Measurements from ENCODE around the gene KCNAB2.
A peak's percentile ranks its signal among the peaks of the same experiment; 100 is the strongest.

Gene KCNAB2

GRCh38 chr1:6030547-6031261 lies 15.0 kb upstream of the KCNAB2 start:
- no peak for DNase-seq (ENCODE audit: low spot score)

DNA sequence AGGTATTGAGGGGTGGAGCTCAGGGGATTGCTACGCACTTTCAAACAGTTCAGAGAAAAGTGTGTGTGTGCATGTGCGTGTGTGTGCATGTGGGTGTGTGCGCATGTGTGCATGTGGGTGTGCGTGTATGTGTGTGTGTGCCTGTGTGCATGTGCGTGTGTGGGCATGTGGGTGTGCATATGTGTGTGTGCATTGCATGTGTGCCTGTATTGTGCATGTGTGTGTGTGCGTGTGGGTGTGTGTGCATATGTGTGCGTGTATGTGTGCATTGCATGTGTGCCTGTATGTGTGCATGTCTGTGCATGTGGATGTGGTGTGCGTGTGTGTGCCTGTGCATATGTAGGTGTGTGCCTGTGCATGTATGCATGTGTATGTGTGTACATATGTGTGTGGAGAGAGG lies 12.6 kb upstream of the KCNAB2 start:
- DNase-seq (ENCODE audit: low spot score) = no peak

GRCh38 chr1:6033986-6034749 lies 11.5 kb upstream of the KCNAB2 start:
- DNase-seq (ENCODE audit: low spot score) = no peak

DNA sequence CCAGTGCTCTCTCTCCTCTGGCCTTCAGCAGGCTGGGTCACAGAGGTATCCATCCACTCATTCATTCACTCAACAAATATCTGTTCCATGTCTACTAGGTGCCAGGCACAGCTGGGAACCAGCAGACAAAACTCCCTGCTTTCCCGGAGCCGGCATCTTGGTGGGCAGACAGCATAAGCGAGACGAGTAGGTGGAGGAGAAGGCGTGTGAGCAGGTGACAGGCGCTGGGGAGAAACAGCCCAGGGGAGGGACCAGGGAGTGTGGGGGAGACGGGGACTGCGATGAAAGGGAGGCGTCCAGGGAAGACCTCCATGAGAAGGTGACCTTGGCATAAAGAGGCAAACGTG lies 11.0 kb upstream of the KCNAB2 start:
- no peak for DNase-seq (ENCODE audit: low spot score)

DNA sequence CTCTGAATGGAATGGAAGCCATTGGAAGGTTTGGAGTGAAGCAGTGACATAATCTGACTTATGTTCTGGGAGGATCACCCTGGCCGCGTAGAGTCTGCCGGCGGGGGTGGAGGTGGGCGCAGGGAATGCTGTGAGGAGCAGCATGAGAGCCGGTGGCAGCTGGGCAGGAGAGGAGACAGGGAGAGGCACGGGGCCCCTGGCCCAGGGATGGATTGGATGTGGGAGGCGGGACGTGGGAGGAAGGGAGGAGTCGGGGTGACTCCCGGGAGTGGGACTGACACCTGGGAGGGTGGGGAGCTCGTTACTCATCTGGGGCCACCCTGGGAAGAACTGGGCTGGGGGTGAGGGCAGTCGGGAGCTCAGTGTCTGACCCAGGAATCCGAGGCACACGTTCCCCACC lies 10.4 kb upstream of the KCNAB2 start:
- DNase-seq (ENCODE audit: low spot score) = no peak

DNA sequence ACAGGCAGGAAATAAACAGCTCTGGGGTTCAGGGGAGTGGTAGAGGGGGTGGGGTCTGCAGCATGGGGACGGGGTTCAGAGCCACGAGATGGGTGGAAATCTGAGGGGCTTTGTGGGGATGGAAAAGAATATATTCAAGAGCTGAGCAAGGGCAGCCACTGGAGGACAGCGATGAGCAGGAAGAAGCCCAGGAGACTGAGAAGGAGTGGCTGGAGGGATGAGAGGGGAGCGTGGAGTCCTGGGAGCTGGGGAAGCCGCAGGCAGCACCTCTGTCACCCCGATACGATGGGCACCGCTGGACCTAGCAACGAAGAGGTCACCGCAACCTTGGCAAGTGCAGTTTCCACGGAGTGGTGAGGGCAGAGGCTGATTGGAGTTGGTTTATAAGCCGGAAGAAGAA lies 10.0 kb upstream of the KCNAB2 start:
- no peak for DNase-seq (ENCODE audit: low spot score)

- no peak for DNase-seq (ENCODE audit: low spot score)
These were observed 8.3 kb upstream of the KCNAB2 start for GRCh38 chr1:6037338-6037762.

GRCh38 chr1:6038603-6039002 lies 7.1 kb upstream of the KCNAB2 start:
- no peak for DNase-seq (ENCODE audit: low spot score)

DNA sequence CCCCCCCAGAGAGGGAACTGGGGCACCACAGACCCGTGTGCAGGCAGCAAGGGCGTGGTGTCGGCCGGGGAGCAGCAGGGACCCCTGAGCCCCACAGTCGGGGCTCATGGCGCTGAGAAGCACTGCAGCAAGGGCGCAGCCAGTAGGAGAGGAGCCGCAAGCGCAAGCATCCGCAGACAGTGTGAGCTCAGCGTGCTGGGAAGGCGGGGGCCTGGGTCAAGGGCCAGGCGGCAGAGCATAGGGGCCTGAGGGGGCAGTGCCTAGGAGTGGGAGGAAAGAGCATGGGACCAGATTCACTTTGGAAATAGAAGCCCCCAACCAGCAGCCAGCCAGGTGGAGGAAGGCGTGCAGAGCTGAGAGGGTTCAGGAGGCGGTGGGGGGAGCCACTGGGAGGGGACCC lies 6.7 kb upstream of the KCNAB2 start:
- no peak for DNase-seq (ENCODE audit: low spot score)

DNA sequence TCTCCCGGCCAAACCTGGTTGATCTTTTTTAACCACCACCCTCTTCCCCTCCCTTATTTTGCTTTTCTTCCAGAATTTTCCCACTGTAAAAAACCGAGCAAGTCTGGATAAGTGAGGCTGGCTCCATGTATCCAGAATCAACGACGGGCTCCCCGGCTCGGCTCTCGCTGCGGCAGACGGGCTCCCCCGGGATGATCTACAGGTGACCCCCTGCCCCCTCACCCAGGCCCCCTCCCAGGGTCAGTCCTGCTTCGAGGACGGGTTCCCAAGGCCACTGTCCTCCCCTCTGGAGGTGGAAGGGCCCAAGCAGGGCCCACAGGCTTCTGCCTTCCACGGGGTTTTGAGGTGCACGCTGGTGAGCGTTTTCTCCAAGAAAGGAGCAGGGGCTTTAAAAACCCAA lies 5.2 kb upstream of the KCNAB2 start:
- DNase-seq (ENCODE audit: low spot score) = no peak

GRCh38 chr1:6040861-6041415 lies 4.8 kb upstream of the KCNAB2 start:
- DNase-seq (ENCODE audit: low spot score) = no peak

DNA sequence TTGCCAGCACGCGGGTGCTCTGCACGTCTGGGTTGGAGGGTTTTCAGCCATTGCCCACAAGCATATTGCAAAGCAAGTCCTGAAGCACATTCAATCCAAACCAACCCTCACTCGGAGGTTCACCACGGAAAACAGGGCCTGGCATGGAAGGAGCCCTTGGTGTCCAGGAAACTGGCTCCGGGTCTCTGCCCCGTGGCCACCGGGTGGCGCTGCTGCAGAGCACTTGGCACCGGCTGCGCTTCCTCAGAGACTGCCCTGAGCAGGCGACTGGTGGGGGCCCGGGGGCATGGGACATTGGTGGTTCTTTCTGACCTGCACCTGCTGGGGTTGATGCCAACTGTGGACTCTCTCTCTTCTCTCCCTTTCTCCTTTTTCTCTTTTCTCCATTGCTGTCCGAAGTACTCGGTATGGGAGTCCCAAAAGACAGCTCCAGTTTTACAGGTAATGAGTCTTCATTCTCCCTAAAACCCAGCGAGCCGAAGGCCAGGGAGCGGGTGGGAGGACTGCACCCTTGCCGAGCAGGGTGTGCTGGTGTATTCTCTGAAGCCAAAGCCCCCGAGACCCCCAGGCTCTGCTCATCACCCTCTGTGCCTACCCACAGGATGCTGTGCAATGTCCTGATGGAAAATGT lies 4.1 kb upstream of the KCNAB2 start:
- DNase-seq (ENCODE audit: low spot score) = no peak

GRCh38 chr1:6043561-6043960 lies 2.1 kb upstream of the KCNAB2 start:
- no peak for DNase-seq (ENCODE audit: low spot score)

GRCh38 chr1:6044481-6045109 lies 1.1 kb upstream of the KCNAB2 start:
- no peak for DNase-seq (ENCODE audit: low spot score)

DNA sequence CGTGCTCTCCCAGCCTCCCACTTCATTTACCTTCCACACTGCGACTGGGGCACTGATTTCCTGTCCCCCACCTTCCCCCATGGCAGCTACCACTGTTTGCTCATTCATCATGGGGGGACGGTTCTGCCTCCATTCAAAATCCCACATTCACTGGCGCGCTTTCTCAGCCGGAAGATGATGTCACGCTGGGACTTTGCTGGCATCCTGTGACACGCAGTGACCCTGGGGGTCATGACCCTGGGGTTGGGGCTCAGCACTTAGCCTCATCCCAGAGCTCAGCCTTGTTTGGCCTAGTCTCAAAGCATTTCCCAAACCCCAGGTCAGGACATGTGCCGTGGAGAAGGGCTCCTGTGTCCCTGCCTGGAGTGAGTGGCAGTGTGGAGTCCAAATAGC lies 582 bp upstream of the KCNAB2 start:
- DNase-seq (ENCODE audit: low spot score) = no peak

- no peak for DNase-seq (ENCODE audit: low spot score)
These were observed 591 bp downstream of the KCNAB2 start for GRCh38 chr1:6046279-6046678.

GRCh38 chr1:6048179-6048867 lies 2.6 kb downstream of the KCNAB2 start:
- no peak for DNase-seq (ENCODE audit: low spot score)

GRCh38 chr1:6049419-6049818 lies 3.7 kb downstream of the KCNAB2 start:
- DNase-seq (ENCODE audit: low spot score) = no peak

DNA sequence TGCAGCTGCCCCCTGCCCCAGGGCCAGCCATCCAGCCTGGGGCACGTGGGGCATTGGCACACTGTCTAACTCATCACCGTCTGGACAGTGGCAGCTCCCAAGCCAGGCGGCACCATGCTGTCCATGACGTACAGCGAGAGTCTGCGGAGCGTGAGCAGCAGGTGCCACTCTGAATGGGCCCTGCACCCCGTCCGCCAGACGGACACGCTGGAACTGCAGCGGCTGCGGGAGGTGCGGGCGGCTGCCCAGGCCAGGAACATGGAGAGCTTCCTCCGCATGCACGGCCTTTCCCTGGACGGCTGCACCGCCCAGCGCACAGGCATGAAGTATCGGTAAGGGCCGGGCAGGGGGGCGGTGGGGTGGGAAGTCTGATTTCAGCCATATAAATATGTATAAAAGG lies 5.7 kb downstream of the KCNAB2 start:
- no peak for DNase-seq (ENCODE audit: low spot score)

DNA sequence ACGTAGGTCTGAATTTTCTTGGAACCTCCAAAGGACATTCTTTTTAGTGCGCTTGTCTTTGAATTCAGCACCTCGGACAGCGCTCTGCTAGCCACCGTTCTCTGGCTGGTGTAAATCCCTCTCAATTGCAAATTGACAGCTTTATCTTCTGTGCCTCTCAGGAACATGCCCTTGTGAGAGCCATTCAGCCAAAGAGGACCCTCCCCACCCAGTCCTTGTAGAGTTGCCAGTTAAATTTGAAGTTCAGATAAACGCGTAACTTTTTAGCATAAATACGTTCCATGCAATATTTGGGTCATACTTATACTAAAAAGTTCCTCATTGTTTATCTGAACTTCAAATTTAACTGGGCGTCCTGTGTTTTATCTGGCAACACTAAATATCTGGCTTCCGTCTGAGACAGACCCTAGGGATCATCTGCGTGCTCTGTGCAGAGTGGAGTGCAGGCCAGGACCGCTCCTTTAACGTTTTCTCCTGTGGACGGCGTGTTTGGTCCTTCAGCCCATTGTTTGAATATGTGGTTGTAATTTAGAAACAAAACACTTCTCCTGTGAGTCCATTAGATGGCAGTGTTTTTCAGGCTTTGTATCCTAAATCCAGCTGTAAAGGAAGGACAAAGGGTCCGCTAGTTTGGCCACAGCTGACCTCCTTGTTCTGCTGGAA lies 7.0 kb downstream of the KCNAB2 start:
- peak; percentile 9 for DNase-seq (ENCODE audit: low spot score)

DNA sequence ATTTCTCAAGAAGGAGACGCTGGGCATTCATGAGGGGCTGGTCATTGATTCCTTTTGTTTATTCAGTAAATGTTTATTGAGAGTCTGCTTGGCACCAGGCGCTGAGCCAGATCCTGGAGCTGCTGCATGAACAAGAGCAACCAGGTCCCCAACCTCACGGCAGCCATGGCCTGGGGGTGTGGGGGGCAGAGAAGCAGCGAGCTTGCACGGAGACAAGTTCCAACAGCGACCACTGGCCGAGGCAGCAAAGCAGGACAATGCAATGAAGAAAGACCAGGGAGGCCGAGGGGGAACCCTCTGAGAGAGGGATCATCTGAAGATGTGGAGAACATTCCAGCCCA lies 7.5 kb downstream of the KCNAB2 start:
- no peak for DNase-seq (ENCODE audit: low spot score)

- DNase-seq (ENCODE audit: low spot score) = no peak
These were observed 8.9 kb downstream of the KCNAB2 start for GRCh38 chr1:6054596-6054995.

Measured in hematopoietic multipotent progenitor cell treated with erythropoietin and hydrocortisone succinate and interleukin-3 and kit ligand, for 17 days (in vitro differentiated cells).